ENCODE results near the gene ATG9B. TPM values are rescaled to one million over a fixed set of nuclear protein-coding genes. Genes with fewer than 3 reads are reported as not detected.

The ATG9B gene
- total RNA-seq, 2 experiments from 2014 or later = 6.8 to 7.4 TPM

Other genes starting within 250 kb of the ATG9B start
- gene TMEM176B, start 224.1 kb downstream of the ATG9B start, total RNA-seq = not detected
- not detected for gene TMEM176A, start 223.7 kb downstream of the ATG9B start, total RNA-seq
- gene AOC1, start 172.0 kb downstream of the ATG9B start, total RNA-seq = not detected
- gene KCNH2, start 46.2 kb downstream of the ATG9B start, total RNA-seq = not detected
- gene NOS3, start 33.5 kb downstream of the ATG9B start, total RNA-seq = 10 to 100 TPM; 12.2 to 13.8 TPM
- gene ABCB8, start 4.0 kb upstream of the ATG9B start, total RNA-seq = 10 to 100 TPM; 48.0 to 49.5 TPM
- gene ASIC3, start 24.0 kb upstream of the ATG9B start, total RNA-seq = 1 to 10 TPM; 2.8 to 3.2 TPM
- 10 to 100 TPM; 20.3 to 21.0 TPM for gene CDK5, start 33.4 kb upstream of the ATG9B start, total RNA-seq
- gene SLC4A2, start 35.1 kb upstream of the ATG9B start, total RNA-seq = 100 to 1,000 TPM; 107 to 112 TPM
- gene FASTK, start 56.3 kb upstream of the ATG9B start, total RNA-seq = 10 to 100 TPM; 81.8 to 88.1 TPM
- 10 to 100 TPM; 76.7 to 82.6 TPM for gene TMUB1, start 59.0 kb upstream of the ATG9B start, total RNA-seq
- gene AGAP3, start 62.0 kb upstream of the ATG9B start, total RNA-seq = 10 to 100 TPM; 12.1 to 12.6 TPM
- not detected for gene GBX1, start 143.2 kb upstream of the ATG9B start, total RNA-seq
- not detected for gene ASB10, start 162.8 kb upstream of the ATG9B start, total RNA-seq
- under 1 TPM in 1 of 2 experiments, not detected in 1; 0.76 TPM for gene H2BK1, start 186.0 kb upstream of the ATG9B start, total RNA-seq
- gene ABCF2, start 202.7 kb upstream of the ATG9B start, total RNA-seq = 10 to 100 TPM; 38.2 to 45.9 TPM
- gene CHPF2, start 208.0 kb upstream of the ATG9B start, total RNA-seq = 10 to 100 TPM; 34.7 to 36.1 TPM
- gene SMARCD3, start 224.2 kb upstream of the ATG9B start, total RNA-seq = 1 to 10 TPM; 4.2 to 4.7 TPM